Activated CD8-positive, alpha-beta T cell treated with anti-CD3 and anti-CD28 coated beads, Interleukin-2, amount 10 ng/mL, durations not matched to agents 7 days and 5 days (primary cell): ENCODE results near the gene IZUMO1R. TPM values are rescaled to one million over a fixed set of nuclear protein-coding genes. Genes with fewer than 3 reads are reported as not detected.
"Not testable (repeated sequence)": the region's sequence is repeated elsewhere in the genome, so short reads cannot be mapped to it uniquely, and the experiment has no call there.

ENCODE experiments used
- ATAC-seq: fragments of 150-1000 bp; cut with Tn5 transposase; one replicate; pipeline ENCODE4 v1.10.0; 2021; ENCODE audit warnings: moderate library complexity
- CTCF ChIA-PET: fragments of 350-600 bp; sonication (Branson Sonifier 250); formaldehyde crosslinking; loops from one replicate; lab custom pipeline; 2021; ENCODE audit warnings: antibody characterized with exemption; lab: Charles Lee
- POLR2A ChIA-PET: fragments of 350-600 bp; sonication (Branson Sonifier 250); formaldehyde crosslinking; loops from one replicate; lab custom pipeline; 2021; ENCODE audit warnings: antibody characterized with exemption; lab: Charles Lee
- DNase-seq: peaks from one replicate; pipeline ENCODE4 v3.0.0-alpha.2; 2020
- H3K27ac Mint-ChIP-seq: one replicate; pipeline ENCODE4 v1.8.0; 2021; ENCODE audit warnings: mild to moderate bottlenecking, mixed read lengths
- H3K27me3 Mint-ChIP-seq: one replicate; pipeline ENCODE4 v1.8.0; 2021; ENCODE audit warnings: low read depth, mixed read lengths
- H3K36me3 Mint-ChIP-seq: one replicate; pipeline ENCODE4 v1.8.0; 2021; ENCODE audit warnings: low read depth, mixed read lengths
- H3K4me1 Mint-ChIP-seq: one replicate; pipeline ENCODE4 v1.8.0; 2021; ENCODE audit warnings: low read depth, mixed read lengths
- H3K4me3 Mint-ChIP-seq: one replicate; pipeline ENCODE4 v1.8.0; 2021; ENCODE audit warnings: mild to moderate bottlenecking, mixed read lengths
- H3K9me3 Mint-ChIP-seq: one replicate; pipeline ENCODE4 v1.8.0; 2022; ENCODE audit warnings: mixed read lengths; ENCODE audit not compliant: insufficient read depth
- total RNA-seq, 2 experiments: library from RNA; stranded (reverse); gene quantifications; one replicate each; pipeline ENCODE4 v1.2.3, GENCODE V29; 2021

Gene IZUMO1R
- not detected for total RNA-seq

DNA sequence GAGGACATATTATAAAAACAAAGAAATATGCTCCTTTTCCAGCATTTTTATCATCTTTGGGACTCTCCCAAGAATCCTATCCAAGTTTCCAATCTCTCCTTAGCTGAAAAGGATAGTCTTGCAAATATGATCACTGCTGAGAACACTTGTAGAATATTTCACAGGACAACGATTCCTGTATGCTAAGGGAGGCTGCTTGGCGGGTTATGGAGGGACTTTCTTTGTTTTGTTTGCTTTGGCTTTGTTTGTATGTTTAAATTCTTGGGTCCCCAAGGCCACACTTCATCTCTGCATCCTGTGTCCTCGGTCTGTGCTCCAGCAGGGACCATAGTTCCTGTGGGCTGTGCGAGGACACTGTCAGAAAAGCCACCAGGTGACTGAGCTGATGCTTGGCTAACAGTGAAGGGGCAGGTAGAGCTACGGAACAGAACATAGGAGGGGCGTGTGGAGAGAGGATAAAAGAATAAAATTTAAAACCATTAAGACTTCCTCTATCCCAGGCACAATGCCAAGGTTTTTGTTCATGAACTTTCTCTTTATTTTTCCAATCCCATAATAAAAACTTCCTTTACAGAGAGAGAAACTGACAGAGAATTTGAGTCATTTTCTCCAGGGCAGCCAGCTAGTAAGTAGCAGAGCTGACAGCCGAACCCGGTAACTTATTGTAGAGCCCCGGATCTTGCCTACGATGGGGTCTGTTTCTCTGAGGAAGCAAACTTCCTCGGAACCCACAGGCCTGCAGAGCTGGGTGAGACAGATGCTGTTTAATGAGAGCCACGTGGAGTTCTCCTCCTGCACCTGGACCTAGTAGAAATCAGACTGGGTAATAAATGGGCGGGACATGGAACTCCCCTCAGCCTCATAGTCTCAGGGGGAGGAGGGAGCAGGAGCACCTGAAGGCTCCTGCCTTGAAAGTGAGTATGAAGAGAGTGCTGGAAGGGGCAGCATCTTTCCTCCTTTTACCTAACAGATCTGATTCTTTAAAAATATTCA, at the start of gene IZUMO1R:
TSS of gene IZUMO1R (plus strand) at position 615 of the 993 bp plus-strand sequence. CDS start 1,057 bp downstream, outside the sequence.
- Mint-ChIP-seq H3K27ac (no peak within 1 kb of the TSS), H3K9me3 (no peaks in the 10 kb centered on the region), H3K4me1 (no peaks in the 10 kb centered on the region), H3K36me3 (no peaks in the 10 kb centered on the region), H3K4me3 (no peak within 1 kb of the TSS), H3K27me3 (peaks cover 2% of the 10 kb centered on the region)
- CTCF ChIA-PET, result no interaction called here
- no peak for DNase-seq
- no peak for ATAC-seq
- POLR2A ChIA-PET, result no interaction called here

GRCh38 chr11:94271885-94272372, 32.5 kb upstream of the IZUMO1R start:
- H3K4me1 Mint-ChIP-seq, result no peaks in the 10 kb centered on the region
- ChIA-PET CTCF (no interaction called here), POLR2A (no interaction called here)
- H3K4me3 Mint-ChIP-seq, result no peak overlapping the region
- no peak for ATAC-seq
- no peaks in the 10 kb centered on the region for H3K9me3 Mint-ChIP-seq
- H3K36me3 Mint-ChIP-seq, result no peaks in the 10 kb centered on the region
- no peak overlapping the region for H3K27ac Mint-ChIP-seq
- DNase-seq, result no peak
- H3K27me3 Mint-ChIP-seq, result no peaks in the 10 kb centered on the region

GRCh38 chr11:94272738-94273313, 31.6 kb upstream of the IZUMO1R start:
- Mint-ChIP-seq H3K4me3 (no peak overlapping the region), H3K9me3 (no peaks in the 10 kb centered on the region), H3K36me3 (no peaks in the 10 kb centered on the region), H3K27me3 (no peaks in the 10 kb centered on the region), H3K27ac (no peak overlapping the region), H3K4me1 (no peaks in the 10 kb centered on the region)
- ChIA-PET CTCF (no interaction called here), POLR2A (no interaction called here)
- DNase-seq (no peak), ATAC-seq (no peak)

DNA sequence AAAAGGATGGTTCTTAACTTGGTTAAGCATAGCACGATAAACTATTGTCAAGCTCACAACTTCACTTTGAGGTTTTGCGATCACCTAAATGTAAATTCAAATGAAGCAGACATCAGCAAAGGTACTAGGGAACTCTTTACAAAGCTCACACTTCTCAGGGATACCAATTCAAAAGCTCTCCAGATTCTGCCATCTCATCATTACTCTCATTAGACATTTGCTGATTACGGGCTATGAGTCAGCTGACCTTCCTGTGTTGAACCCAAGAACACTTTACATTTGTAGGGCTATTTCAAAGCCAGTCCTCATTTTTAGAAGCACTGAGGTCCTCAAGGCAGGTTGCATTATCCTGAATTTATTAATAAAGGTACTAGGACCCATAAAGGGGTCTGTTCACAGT, 28.4 kb upstream of the IZUMO1R start:
- POLR2A ChIA-PET, result no interaction called here
- no peak for DNase-seq
- H3K36me3 Mint-ChIP-seq, result no peaks in the 10 kb centered on the region
- no peak overlapping the region for H3K27ac Mint-ChIP-seq
- no peak overlapping the region for H3K4me3 Mint-ChIP-seq
- no peaks in the 10 kb centered on the region for H3K27me3 Mint-ChIP-seq
- no peak for ATAC-seq
- H3K4me1 Mint-ChIP-seq, result no peaks in the 10 kb centered on the region
- H3K9me3 Mint-ChIP-seq, result no peaks in the 10 kb centered on the region
- CTCF ChIA-PET, result interaction anchor here (1.7 kb wide), 1 partner anchor 19 kb away, joined by 4 read pairs; no protein-coding TSS in a partner anchor

GRCh38 chr11:94276943-94277342, 27.4 kb upstream of the IZUMO1R start:
- Mint-ChIP-seq H3K27me3 (no peaks in the 10 kb centered on the region), H3K9me3 (no peaks in the 10 kb centered on the region), H3K27ac (no peak overlapping the region), H3K4me3 (no peak overlapping the region), H3K36me3 (no peaks in the 10 kb centered on the region), H3K4me1 (no peaks in the 10 kb centered on the region)
- DNase-seq (no peak), ATAC-seq (no peak)
- ChIA-PET POLR2A (interaction anchor here (0.6 kb wide), 1 partner anchor 516 kb away, joined by 3 read pairs; no protein-coding TSS in a partner anchor), CTCF (no interaction called here)

GRCh38 chr11:94278207-94278606, 26.2 kb upstream of the IZUMO1R start:
- H3K9me3 Mint-ChIP-seq, H3K27me3 Mint-ChIP-seq, H3K4me1 Mint-ChIP-seq, DNase-seq, H3K4me3 Mint-ChIP-seq, H3K36me3 Mint-ChIP-seq, ATAC-seq, H3K27ac Mint-ChIP-seq, CTCF ChIA-PET, POLR2A ChIA-PET: not testable (repeated sequence)

DNA sequence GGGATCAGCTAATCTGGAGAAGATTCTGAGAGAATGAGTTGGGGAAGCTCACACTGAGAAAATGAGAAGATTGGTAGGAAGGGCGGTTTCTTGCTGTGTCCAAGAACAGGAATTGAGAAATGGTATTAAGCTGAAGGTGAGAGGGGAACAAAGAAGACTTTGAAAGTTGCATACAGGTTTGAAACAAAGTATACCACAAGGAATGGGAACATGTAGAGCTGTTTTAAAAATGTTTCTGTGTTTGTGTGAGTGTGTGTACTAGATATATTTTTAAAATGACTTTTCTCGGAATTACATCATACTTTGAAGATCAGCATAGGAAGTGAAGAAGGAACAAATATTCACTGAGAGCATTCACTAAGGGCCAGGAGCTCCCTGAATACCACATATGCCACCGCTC, 24.4 kb upstream of the IZUMO1R start:
- POLR2A ChIA-PET, result interaction anchor here (0.6 kb wide), 1 partner anchor 444 kb away, joined by 3 read pairs; no protein-coding TSS in a partner anchor
- no peaks in the 10 kb centered on the region for H3K36me3 Mint-ChIP-seq
- ATAC-seq (no peak), DNase-seq (no peak)
- H3K4me1 Mint-ChIP-seq, result no peaks in the 10 kb centered on the region
- CTCF ChIA-PET, result interaction anchor here (0.6 kb wide), 1 partner anchor 1328 kb away, joined by 3 read pairs; no protein-coding TSS in a partner anchor
- peaks cover 2% of the 10 kb centered on the region for H3K27me3 Mint-ChIP-seq
- no peak overlapping the region for H3K27ac Mint-ChIP-seq
- no peak overlapping the region for H3K4me3 Mint-ChIP-seq
- no peaks in the 10 kb centered on the region for H3K9me3 Mint-ChIP-seq

GRCh38 chr11:94281324-94281723, 23.1 kb upstream of the IZUMO1R start:
- Mint-ChIP-seq H3K27me3 (peaks cover 2% of the 10 kb centered on the region), H3K4me3 (no peak overlapping the region), H3K4me1 (no peaks in the 10 kb centered on the region), H3K27ac (no peak overlapping the region), H3K36me3 (no peaks in the 10 kb centered on the region), H3K9me3 (no peaks in the 10 kb centered on the region)
- ATAC-seq, result no peak
- DNase-seq, result no peak
- ChIA-PET CTCF (no interaction called here), POLR2A (no interaction called here)

GRCh38 chr11:94283678-94284077, 20.7 kb upstream of the IZUMO1R start:
- CTCF ChIA-PET, result no interaction called here
- no peak overlapping the region for H3K27ac Mint-ChIP-seq
- H3K27me3 Mint-ChIP-seq, result peaks cover 2% of the 10 kb centered on the region
- ATAC-seq, result no peak
- H3K9me3 Mint-ChIP-seq, result no peaks in the 10 kb centered on the region
- no peak for DNase-seq
- POLR2A ChIA-PET, result no interaction called here
- H3K4me1 Mint-ChIP-seq, result no peaks in the 10 kb centered on the region
- H3K36me3 Mint-ChIP-seq, result no peaks in the 10 kb centered on the region
- no peak overlapping the region for H3K4me3 Mint-ChIP-seq

- H3K9me3 Mint-ChIP-seq, result no peaks in the 10 kb centered on the region
- no peak overlapping the region for H3K4me3 Mint-ChIP-seq
- no peaks in the 10 kb centered on the region for H3K4me1 Mint-ChIP-seq
- CTCF ChIA-PET, result no interaction called here
- DNase-seq (no peak), ATAC-seq (no peak)
- POLR2A ChIA-PET, result no interaction called here
- H3K27me3 Mint-ChIP-seq, result peaks cover 2% of the 10 kb centered on the region
- no peaks in the 10 kb centered on the region for H3K36me3 Mint-ChIP-seq
- no peak overlapping the region for H3K27ac Mint-ChIP-seq
Observed at GRCh38 chr11:94295534-94295933, 8.8 kb upstream of the IZUMO1R start.

- Mint-ChIP-seq H3K9me3 (no peaks in the 10 kb centered on the region), H3K4me1 (no peaks in the 10 kb centered on the region), H3K27me3 (peaks cover 2% of the 10 kb centered on the region), H3K4me3 (no peak overlapping the region), H3K27ac (no peak overlapping the region), H3K36me3 (no peaks in the 10 kb centered on the region)
- ChIA-PET CTCF (no interaction called here), POLR2A (no interaction called here)
- ATAC-seq (no peak), DNase-seq (no peak)
Observed at GRCh38 chr11:94297985-94298576, 6.3 kb upstream of the IZUMO1R start.
